ENCODE measurements around the gene CELA2A.
"Not testable (repeated sequence)": the region's sequence is repeated elsewhere in the genome, so short reads cannot be mapped to it uniquely, and the experiment has no call there.

DNA sequence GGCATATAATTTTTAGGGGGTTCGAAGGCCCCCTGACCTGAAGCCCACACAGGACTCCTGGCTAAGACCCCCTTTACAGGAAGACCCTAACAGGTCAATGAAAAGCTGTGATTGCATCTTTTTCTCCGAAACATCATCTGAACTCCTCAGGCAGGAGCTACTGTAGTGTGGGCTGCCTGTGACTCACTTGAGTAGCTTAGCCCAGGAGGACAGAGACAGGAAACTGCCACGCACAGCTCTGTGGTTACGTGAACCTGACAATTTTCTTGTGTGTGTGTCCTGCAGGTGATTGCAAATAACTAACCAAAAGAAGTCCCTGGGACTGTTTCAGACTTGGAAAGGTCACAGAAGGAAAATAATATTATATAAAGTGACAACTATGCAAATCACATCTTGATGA, 34.5 kb downstream of the CELA2A start:
- TF ChIP-seq, protein P1, sequence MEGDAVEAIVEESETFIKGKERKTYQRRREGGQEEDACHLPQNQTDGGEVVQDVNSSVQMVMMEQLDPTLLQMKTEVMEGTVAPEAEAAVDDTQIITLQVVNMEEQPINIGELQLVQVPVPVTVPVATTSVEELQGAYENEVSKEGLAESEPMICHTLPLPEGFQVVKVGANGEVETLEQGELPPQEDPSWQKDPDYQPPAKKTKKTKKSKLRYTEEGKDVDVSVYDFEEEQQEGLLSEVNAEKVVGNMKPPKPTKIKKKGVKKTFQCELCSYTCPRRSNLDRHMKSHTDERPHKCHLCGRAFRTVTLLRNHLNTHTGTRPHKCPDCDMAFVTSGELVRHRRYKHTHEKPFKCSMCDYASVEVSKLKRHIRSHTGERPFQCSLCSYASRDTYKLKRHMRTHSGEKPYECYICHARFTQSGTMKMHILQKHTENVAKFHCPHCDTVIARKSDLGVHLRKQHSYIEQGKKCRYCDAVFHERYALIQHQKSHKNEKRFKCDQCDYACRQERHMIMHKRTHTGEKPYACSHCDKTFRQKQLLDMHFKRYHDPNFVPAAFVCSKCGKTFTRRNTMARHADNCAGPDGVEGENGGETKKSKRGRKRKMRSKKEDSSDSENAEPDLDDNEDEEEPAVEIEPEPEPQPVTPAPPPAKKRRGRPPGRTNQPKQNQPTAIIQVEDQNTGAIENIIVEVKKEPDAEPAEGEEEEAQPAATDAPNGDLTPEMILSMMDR (conservative IDR thresholded peaks at IDR 0.05; ENCODE audit: low read depth, low read length) = not testable (repeated sequence)
- TF ChIP-seq EZH2 (IDR thresholded peaks at IDR 0.05; ENCODE audit: borderline replicate concordance, low read depth, low read length, poor library complexity, severe bottlenecking) = not testable (repeated sequence)

Data from A673 (cell line).